ENCODE measurements around the gene SLC43A1. TPM values are rescaled to one million over a fixed set of nuclear protein-coding genes. Genes with fewer than 3 reads are reported as not detected.

The SLC43A1 gene
- total and polyA plus RNA-seq, 8 donors = 11.7 to 25.3 (median 18.0) TPM

GRCh38 chr11:57434640-57435546, 80.6 kb downstream of the SLC43A1 start:
- peak; percentile 73 for ATAC-seq
- H3K36me3 ChIP-seq = no peaks in the 10 kb centered on the region
- H3K4me1 ChIP-seq = peaks cover 21 to 45% of the 10 kb centered on the region in 2 donors
- intact Hi-C loops (cut with DNase I) = no loop called here
- H3K27me3 ChIP-seq = no peaks in the 10 kb centered on the region
- H3K9me3 ChIP-seq = no peaks in the 10 kb centered on the region
- TF ChIP-seq, protein P1, sequence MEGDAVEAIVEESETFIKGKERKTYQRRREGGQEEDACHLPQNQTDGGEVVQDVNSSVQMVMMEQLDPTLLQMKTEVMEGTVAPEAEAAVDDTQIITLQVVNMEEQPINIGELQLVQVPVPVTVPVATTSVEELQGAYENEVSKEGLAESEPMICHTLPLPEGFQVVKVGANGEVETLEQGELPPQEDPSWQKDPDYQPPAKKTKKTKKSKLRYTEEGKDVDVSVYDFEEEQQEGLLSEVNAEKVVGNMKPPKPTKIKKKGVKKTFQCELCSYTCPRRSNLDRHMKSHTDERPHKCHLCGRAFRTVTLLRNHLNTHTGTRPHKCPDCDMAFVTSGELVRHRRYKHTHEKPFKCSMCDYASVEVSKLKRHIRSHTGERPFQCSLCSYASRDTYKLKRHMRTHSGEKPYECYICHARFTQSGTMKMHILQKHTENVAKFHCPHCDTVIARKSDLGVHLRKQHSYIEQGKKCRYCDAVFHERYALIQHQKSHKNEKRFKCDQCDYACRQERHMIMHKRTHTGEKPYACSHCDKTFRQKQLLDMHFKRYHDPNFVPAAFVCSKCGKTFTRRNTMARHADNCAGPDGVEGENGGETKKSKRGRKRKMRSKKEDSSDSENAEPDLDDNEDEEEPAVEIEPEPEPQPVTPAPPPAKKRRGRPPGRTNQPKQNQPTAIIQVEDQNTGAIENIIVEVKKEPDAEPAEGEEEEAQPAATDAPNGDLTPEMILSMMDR (IDR thresholded peaks at IDR 0.05) = no peak
- H3K4me3 ChIP-seq = no peak overlapping the region
- peak overlapping the region; percentile 68 to 83 for H3K27ac ChIP-seq
- peak in 3 of 4 donors; percentile 33 to 90 (median 76) for DNase-seq

Other genes starting within 250 kb of the SLC43A1 start
- gene TNKS1BP1, start 190.8 kb downstream of the SLC43A1 start, total RNA-seq = 100 to 1,000 TPM; 156 to 203 TPM
- gene TNKS1BP1, start 190.8 kb downstream of the SLC43A1 start, polyA plus RNA-seq (ENCODE audit: insufficient read length in 6 of 6) = 100 to 1,000 TPM; 119 to 157 (median 130) TPM
- 10 to 100 TPM; 57.3 to 86.3 TPM for gene SSRP1, start 179.8 kb downstream of the SLC43A1 start, total RNA-seq
- gene SSRP1, start 179.8 kb downstream of the SLC43A1 start, polyA plus RNA-seq (ENCODE audit: insufficient read length in 6 of 6) = 100 to 1,000 TPM; 162 to 208 (median 182) TPM
- gene P2RX3, start 177.3 kb downstream of the SLC43A1 start, total RNA-seq = not detected
- under 1 TPM; 0.17 to 0.58 (median 0.28) TPM for gene P2RX3, start 177.3 kb downstream of the SLC43A1 start, polyA plus RNA-seq (ENCODE audit: insufficient read length in 6 of 6)
- not detected for gene PRG3, start 134.6 kb downstream of the SLC43A1 start, total RNA-seq
- 1 to 10 TPM in 1 of 6 donors, under 1 TPM in 5; 0.43 to 1.0 (median 0.76) TPM for gene PRG3, start 134.6 kb downstream of the SLC43A1 start, polyA plus RNA-seq (ENCODE audit: insufficient read length in 6 of 6)
- under 1 TPM in 1 of 2 donors, not detected in 1; 0.34 TPM for gene PRG2, start 125.1 kb downstream of the SLC43A1 start, total RNA-seq
- 1 to 10 TPM in 5 of 6 donors, under 1 TPM in 1; 0.84 to 1.7 (median 1.4) TPM for gene PRG2, start 125.1 kb downstream of the SLC43A1 start, polyA plus RNA-seq (ENCODE audit: insufficient read length in 6 of 6)
- gene SLC43A3, start 88.6 kb downstream of the SLC43A1 start, total RNA-seq = 100 to 1,000 TPM in 1 of 2 donors, 10 to 100 TPM in 1; 95.6 to 185 TPM
- 10 to 100 TPM; 35.0 to 45.1 (median 40.2) TPM for gene SLC43A3, start 88.6 kb downstream of the SLC43A1 start, polyA plus RNA-seq (ENCODE audit: insufficient read length in 6 of 6)
- gene RTN4RL2, start 55.2 kb downstream of the SLC43A1 start, total RNA-seq = 1 to 10 TPM; 2.5 to 4.8 TPM
- 1 to 10 TPM in 5 of 6 donors, under 1 TPM in 1; 0.87 to 3.7 (median 2.5) TPM for gene RTN4RL2, start 55.2 kb downstream of the SLC43A1 start, polyA plus RNA-seq (ENCODE audit: insufficient read length in 6 of 6)
- 10 to 100 TPM; 21.7 to 39.6 TPM for gene TIMM10, start 15.1 kb upstream of the SLC43A1 start, total RNA-seq
- 10 to 100 TPM; 26.5 to 41.0 (median 33.6) TPM for gene TIMM10, start 15.1 kb upstream of the SLC43A1 start, polyA plus RNA-seq (ENCODE audit: insufficient read length in 6 of 6)
- not detected for gene SMTNL1, start 21.9 kb upstream of the SLC43A1 start, total RNA-seq
- under 1 TPM; 0.13 to 0.80 (median 0.42) TPM for gene SMTNL1, start 21.9 kb upstream of the SLC43A1 start, polyA plus RNA-seq (ENCODE audit: insufficient read length in 6 of 6)
- 100 to 1,000 TPM in 1 of 2 donors, 10 to 100 TPM in 1; 97.1 to 109 TPM for gene UBE2L6, start 52.0 kb upstream of the SLC43A1 start, total RNA-seq
- 10 to 100 TPM; 56.1 to 67.0 (median 62.9) TPM for gene UBE2L6, start 52.0 kb upstream of the SLC43A1 start, polyA plus RNA-seq (ENCODE audit: insufficient read length in 6 of 6)
- 100 to 1,000 TPM; 195 to 329 TPM for gene SERPING1, start 82.0 kb upstream of the SLC43A1 start, total RNA-seq
- gene SERPING1, start 82.0 kb upstream of the SLC43A1 start, polyA plus RNA-seq (ENCODE audit: insufficient read length in 6 of 6) = 100 to 1,000 TPM; 172 to 206 (median 193) TPM
- gene YPEL4, start 134.2 kb upstream of the SLC43A1 start, total RNA-seq = 1 to 10 TPM; 1.2 to 2.3 TPM
- gene YPEL4, start 134.2 kb upstream of the SLC43A1 start, polyA plus RNA-seq (ENCODE audit: insufficient read length in 6 of 6) = 10 to 100 TPM in 1 of 6 donors, 1 to 10 TPM in 5; 5.9 to 10.1 (median 7.0) TPM
- gene CLP1, start 142.1 kb upstream of the SLC43A1 start, total RNA-seq = 10 to 100 TPM; 10.1 to 13.1 TPM
- gene CLP1, start 142.1 kb upstream of the SLC43A1 start, polyA plus RNA-seq (ENCODE audit: insufficient read length in 6 of 6) = 10 to 100 TPM; 11.9 to 14.3 (median 13.3) TPM
- 10 to 100 TPM; 69.9 to 83.6 TPM for gene ZDHHC5, start 152.4 kb upstream of the SLC43A1 start, total RNA-seq
- 10 to 100 TPM; 37.5 to 48.8 (median 41.0) TPM for gene ZDHHC5, start 152.4 kb upstream of the SLC43A1 start, polyA plus RNA-seq (ENCODE audit: insufficient read length in 6 of 6)
- gene MED19, start 196.5 kb upstream of the SLC43A1 start, total RNA-seq = 10 to 100 TPM; 11.0 to 11.8 TPM
- gene MED19, start 196.5 kb upstream of the SLC43A1 start, polyA plus RNA-seq (ENCODE audit: insufficient read length in 6 of 6) = 10 to 100 TPM; 14.0 to 21.9 (median 16.0) TPM
- 10 to 100 TPM; 67.7 to 88.3 TPM for gene TMX2, start 196.9 kb upstream of the SLC43A1 start, total RNA-seq
- 100 to 1,000 TPM in 1 of 6 donors, 10 to 100 TPM in 5; 88.0 to 107 (median 93.9) TPM for gene TMX2, start 196.9 kb upstream of the SLC43A1 start, polyA plus RNA-seq (ENCODE audit: insufficient read length in 6 of 6)
- 100 to 1,000 TPM in 1 of 2 donors, 10 to 100 TPM in 1; 94.1 to 108 TPM for gene SELENOH, start 225.8 kb upstream of the SLC43A1 start, total RNA-seq
- gene SELENOH, start 225.8 kb upstream of the SLC43A1 start, polyA plus RNA-seq (ENCODE audit: insufficient read length in 6 of 6) = 100 to 1,000 TPM; 100 to 130 (median 116) TPM
- gene BTBD18, start 236.1 kb upstream of the SLC43A1 start, total RNA-seq = not detected
- under 1 TPM; 0.21 to 0.56 (median 0.31) TPM for gene BTBD18, start 236.1 kb upstream of the SLC43A1 start, polyA plus RNA-seq (ENCODE audit: insufficient read length in 6 of 6)
- 100 to 1,000 TPM; 187 to 217 TPM for gene CTNND1, start 246.1 kb upstream of the SLC43A1 start, total RNA-seq
- 100 to 1,000 TPM; 229 to 301 (median 268) TPM for gene CTNND1, start 246.1 kb upstream of the SLC43A1 start, polyA plus RNA-seq (ENCODE audit: insufficient read length in 6 of 6)

Data from left lung (tissue), 10 donors.